GM13977 (cell line): ENCODE data around the gene NUMA1.

Experiments
- DNase-seq: peaks from one replicate; pipeline ENCODE4 v3.0.0; 2012; ENCODE audit warnings: low spot score
- CTCF ChIP-seq: IDR thresholded peaks from 2 replicates; pipeline ENCODE4 v1.5.1; 2012; ENCODE audit warnings: mild to moderate bottlenecking, control low read depth; ENCODE audit not compliant: insufficient read depth; ENCODE audit errors: extremely low read depth, missing control alignments
- in situ Hi-C: fragments of 300-500 bp; cut with MboI; formaldehyde crosslinking; loops from one replicate; pipeline ENCODE4 v1.12.0; 2022; ENCODE audit warnings: low sequenced_read_pairs, low pct_unique_long_range_greater_than_20kb, mixed read lengths, inconsistent platforms; ENCODE audit not compliant: unreplicated experiment

Gene NUMA1

GRCh38 chr11:72002841-72003775 is 77.2 kb downstream of the NUMA1 start:
- no peak for TF ChIP-seq CTCF
- in situ Hi-C loops: no loop called here
- DNase-seq: no peak

- in situ Hi-C loops: no loop called here
- DNase-seq: no peak
- no peak for TF ChIP-seq CTCF
Measured at GRCh38 chr11:72001834-72002591, 78.3 kb downstream of the NUMA1 start.

GRCh38 chr11:72001285-72001684 is 79.1 kb downstream of the NUMA1 start:
- in situ Hi-C loops: no loop called here
- no peak for TF ChIP-seq CTCF
- DNase-seq: no peak

- no peak for DNase-seq
- in situ Hi-C loops: no loop called here
- no peak for TF ChIP-seq CTCF
Measured at GRCh38 chr11:72000202-72000867, 80.0 kb downstream of the NUMA1 start.

GRCh38 chr11:71999798-72000197 is 80.5 kb downstream of the NUMA1 start:
- DNase-seq: no peak
- in situ Hi-C loops: no loop called here
- no peak for TF ChIP-seq CTCF

GRCh38 chr11:71999362-71999761 is 81.0 kb downstream of the NUMA1 start:
- in situ Hi-C loops: no loop called here
- no peak for DNase-seq
- TF ChIP-seq CTCF: no peak
